Activated CD4-positive, CD25-positive, alpha-beta regulatory T cell treated with anti-CD3 and anti-CD28 coated beads, Interleukin-2, amount 50 U/mL, for 24 hours (primary cell): ENCODE data around the gene HNRNPM.
"Not testable (repeated sequence)": the region's sequence is repeated elsewhere in the genome, so short reads cannot be mapped to it uniquely, and the experiment has no call there.

Experiments used
- ATAC-seq, 2 donors: fragments of 150-1000 bp; cut with Tn5 transposase; one replicate each; pipeline ENCODE4 v1.10.0; 2021; ENCODE audit warnings: mild to moderate bottlenecking in 1 of 2, moderate library complexity in 1 of 2

The HNRNPM gene

DNA sequence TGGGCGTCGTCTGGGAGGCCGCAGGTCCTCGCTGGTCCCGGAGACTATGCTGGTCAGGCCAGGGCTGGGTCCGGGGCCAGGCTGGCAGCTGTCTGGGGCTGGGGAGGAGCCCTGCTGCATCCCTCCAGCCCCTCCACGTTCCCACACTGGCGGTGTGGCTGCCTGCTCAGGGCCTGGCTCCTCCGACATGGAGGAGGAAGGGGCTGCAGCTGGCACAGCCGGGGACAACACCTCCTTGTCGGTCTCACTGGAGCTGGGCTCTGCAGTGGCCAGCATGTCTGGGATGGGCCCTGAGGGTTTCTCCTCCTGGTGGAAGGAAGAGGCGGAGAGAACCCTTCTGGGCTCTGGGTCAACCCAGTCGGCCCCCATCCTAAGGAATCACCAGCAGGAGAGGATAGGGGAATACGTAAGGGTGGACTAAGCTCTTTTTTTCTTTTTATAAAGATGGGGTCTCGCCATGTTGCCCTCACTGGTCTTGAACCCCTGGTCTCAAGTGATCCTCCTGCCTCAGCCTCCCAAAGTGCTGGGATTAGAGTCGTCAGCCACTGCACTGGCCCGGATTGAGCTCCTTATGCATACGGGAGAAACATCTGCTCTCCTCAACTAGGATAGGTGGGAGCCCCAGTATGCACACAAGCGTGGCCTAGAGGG is 68.4 kb downstream of the HNRNPM start:
- no peak for ATAC-seq

DNA sequence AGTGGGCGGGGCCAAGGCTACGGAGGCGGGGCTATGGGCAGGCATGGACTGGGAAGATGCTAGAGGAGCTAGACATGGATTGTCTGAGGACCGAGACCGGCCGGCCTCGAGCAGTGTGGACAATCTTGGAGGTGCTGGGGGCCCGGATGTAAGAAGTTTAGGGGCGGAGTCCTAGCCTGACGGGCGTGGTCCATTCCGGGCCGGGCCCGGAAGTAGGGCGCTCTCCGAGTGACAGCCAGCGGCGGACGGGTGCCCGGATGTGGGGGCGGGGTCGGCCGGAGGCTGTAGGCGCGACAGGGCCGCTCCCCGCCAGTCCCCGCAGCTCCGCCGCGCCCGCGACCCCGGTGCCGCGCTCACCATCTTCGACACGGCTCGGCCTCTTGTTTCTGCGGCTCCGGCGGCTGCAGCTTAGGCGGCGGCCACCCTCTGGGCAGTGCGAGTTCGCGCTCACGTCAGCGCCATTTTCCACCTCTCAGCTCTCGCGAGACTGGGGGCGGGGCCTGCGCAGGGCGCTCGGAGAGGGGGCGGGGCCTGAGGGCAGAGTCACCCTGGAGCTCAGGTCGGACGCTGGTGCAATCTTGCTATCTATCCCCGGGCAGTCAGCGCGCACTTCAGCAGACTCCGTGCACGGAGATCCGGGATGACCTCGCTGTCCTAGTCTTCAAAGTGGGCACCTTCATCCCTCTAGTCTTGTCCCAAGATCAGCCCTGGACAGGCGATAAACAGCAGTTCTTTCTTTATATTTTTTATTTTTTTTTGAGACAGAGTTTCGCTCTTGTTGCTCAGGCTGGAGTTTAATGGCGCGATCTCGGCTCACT is 69.1 kb downstream of the HNRNPM start, which contains the start of gene ZNF414:
Gene ZNF414 (minus strand): TSS at position 481 of the 818 bp plus-strand sequence. CDS start 121 bp downstream, at position 360.
- ATAC-seq, result peak; percentile 88 to 92

DNA sequence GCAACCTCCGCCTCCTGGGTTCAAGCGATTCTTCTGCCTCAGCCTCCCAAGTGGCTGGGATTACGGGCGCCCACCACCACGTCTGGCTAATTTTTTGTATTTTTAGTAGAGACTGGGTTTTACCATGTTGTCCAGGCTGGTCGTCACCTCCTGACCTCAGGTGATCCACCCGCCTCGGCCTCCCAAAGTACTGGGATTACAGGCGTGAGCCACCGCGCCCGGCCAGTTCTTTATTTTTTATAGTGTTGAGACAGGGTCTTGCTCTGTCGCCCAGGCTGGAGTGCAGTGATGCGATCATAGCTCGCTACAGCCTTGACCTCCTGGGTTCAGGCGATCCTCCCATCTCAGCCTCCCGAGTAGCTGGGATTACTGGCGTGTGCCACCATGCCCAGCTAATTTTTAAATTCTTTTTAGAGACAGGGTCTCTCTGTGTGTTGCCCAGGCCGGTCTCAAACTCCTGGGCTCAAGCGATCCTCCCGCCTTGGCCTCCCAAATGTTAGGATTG is 69.8 kb downstream of the HNRNPM start:
- ATAC-seq, result not testable (repeated sequence)

DNA sequence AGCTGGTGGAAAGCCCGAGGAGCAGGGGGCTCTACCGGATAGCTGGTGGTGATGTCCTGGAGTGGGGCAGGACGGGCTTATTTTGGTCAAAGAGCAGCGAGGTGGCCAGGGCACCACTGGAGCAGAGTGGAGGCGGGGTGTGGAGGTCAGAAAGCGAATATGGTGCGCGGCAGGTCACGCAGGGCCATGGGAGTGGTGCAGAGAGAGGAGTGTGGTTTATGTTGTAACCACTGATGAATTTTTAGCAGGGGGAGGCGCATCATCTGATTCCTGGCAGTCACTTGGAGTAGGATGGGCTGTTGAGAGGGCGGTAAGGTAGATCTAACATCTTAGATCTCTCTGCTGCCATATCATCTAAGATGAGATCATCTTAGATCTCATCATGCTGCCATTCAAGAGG is 70.5 kb downstream of the HNRNPM start:
- peak in 1 of 2 donors; percentile 5 for ATAC-seq

DNA sequence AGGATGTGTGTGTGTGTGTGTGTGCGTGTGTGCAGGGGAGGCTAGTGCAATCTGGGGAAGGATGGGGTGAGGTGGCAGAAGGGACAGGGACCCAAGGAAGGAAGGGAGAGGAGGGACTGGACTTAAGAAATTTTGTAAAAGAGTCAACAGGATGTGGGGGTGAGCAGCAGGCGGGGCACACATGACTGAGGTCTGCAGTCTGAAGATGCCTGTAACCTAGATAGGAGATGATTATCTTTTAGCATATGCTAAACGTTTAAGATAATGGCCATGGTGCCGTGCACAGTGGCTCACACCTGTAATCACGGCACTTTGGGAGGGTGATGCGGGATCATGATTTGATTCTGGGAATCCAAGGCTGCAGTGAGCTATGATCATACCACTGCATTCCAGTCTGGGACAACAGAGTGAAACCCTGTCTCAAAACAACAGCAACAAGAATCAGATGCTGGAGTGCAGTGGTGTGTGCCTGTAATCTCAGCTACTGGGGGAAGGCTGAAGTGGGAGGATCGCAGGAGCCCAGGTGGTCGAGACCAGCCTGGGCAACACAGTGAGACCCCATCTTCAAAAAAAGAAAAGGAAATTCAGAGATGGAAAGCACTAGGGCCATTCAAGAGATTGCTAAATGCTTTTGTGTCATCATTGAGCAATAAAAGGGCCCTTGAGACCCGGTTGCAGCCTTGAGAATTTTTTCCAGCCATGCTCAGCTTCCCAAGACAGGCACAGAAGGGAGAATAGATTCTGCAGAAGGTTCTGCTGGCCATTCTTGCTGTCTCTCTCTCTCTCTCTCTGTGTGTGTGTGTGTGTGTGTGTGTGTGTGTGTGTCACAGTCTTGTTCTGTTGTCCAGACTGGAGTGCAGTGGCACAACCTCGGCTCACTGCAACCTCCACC is 73.0 kb downstream of the HNRNPM start:
- peak in 1 of 2 donors; percentile 4 for ATAC-seq

DNA sequence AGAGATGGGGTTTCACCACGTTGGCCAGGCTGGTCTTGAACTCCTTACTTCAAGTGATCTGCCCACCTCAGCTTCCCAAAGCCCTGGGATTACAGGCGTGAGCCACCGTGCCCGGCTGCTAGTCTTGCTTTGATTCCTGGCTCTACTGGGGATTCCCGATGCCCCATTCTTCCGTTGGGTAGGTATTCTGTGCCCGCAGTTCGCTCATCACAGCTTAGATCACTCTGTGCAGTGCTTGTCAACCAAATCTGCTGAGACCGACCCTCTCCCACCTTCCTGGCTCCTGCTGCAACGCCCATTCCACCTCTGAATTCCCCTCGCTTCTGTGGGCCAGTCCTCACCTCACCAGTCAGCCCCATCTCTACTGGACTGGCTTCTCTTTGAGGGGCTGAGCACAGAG is 73.8 kb downstream of the HNRNPM start:
- no peak for ATAC-seq

DNA sequence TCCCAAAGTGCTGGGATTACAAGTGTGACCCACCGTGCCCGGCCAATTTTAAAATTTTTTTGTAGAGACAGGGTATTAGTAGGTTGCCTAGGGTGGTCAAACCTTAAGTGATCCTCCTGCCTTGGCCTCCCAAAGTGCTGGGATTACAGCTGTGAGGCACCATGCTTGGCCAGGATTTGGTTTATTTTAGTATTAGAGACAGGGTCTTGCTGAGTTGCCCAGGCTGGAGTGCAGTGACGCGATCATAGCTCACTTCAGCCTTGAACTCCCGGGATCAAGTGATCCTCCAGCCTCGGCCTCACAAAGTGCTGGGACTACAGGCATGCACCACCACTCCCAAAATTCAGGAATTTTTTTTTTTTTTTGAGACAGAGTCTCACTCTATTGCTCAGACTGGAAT is 74.6 kb downstream of the HNRNPM start:
- no peak for ATAC-seq

DNA sequence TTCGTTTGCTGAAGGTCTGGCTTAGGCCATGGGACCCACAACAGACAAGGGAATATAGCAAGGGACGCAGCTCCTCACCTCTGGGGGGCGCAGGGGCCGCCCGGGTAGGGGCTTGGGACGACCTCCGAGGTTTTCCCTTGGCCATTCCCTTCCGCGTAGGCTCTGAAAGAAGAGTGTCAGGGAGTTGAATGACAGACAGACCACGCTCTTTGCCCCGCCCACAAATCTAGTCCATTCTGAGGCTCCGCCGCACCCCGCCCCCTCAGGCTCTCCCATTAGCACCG is 80.6 kb downstream of the HNRNPM start:
- ATAC-seq, result no peak

DNA sequence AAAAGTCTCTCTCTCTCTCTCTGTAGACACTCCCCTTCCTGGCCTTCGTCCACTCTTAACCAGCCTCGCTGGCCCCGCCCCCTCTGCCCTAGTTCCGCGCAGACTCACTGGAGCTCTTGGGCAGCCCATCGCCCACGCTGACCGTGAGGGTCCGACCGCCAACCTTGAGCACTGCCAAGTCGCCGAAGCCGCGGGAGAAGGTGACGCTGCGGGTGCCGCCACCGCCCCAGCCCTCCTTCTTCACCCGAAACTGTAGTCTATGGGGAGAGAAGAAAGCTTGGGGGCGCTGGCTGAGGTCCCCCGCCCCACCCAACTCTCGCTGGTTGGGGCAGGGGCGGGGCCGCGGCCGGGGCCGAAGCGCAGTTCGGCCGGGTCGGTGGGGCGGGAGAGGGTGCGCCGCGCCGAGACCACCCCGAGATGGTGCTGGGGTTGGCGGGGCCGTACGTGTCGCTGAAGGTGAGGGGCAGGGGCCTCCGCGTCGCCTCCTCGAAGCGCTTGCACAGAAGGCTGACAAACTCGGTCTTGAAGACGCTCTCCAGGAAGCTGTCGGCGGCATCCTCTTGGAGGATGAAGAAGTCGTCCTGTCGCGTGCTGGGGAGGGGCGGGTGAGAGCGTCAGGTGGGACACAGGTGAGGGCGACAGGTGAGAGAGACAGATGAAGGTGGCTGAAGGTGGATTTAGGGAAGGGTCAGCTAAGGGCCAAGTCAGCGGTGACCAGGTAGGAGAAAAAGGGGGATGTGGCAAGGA is 81.7 kb downstream of the HNRNPM start:
- peak in 1 of 2 donors; percentile 13 for ATAC-seq

DNA sequence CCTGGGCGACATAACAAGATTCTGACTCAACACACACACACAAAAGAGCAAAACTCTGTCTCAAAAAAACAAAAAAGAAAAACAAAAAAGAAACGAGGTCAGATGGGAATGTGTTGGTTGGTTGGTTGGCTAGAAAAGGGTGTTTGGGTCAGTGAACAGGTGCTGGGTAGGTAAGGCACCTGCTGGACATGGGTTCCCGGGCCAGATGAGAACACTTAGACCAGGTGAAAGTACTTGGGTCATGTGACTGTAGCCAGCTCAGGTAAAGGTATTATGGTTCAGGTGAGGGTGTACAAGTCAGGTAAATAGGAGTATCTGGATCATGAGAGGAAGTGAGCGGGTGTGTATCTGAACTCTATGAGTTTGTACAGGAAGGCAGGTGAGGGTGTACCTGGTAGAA is 83.7 kb downstream of the HNRNPM start:
- ATAC-seq, result no peak

DNA sequence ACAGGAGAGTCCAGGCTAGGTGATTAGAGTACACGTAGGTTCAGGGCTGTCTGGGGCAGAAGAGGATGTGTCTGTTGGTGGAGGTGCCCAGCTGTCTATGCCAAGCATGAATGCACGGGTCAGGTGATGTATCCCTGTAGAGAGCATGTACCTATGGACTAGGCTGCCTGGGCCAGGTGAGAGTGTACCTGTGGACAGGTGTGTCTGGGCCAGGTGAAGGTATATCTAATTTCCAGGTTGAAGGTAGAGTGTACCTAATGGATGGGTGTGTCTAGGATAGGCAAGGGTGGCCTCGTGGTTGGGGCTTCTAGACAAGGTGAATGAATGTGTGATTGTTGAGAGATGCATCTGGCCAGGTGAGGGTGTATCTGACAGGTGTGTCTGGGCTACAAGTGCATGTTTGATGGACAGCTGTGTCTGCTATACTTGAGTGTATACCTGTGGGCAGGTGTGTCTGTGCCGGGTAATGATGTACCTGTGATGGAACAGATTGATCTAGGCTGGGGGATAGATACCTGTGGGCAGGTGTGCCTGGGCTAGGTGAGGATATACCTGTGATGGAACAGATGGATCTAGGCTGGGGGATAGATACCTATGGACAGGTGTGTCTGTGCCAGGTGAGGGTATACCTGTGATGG is 84.7 kb downstream of the HNRNPM start:
- ATAC-seq, result no peak

DNA sequence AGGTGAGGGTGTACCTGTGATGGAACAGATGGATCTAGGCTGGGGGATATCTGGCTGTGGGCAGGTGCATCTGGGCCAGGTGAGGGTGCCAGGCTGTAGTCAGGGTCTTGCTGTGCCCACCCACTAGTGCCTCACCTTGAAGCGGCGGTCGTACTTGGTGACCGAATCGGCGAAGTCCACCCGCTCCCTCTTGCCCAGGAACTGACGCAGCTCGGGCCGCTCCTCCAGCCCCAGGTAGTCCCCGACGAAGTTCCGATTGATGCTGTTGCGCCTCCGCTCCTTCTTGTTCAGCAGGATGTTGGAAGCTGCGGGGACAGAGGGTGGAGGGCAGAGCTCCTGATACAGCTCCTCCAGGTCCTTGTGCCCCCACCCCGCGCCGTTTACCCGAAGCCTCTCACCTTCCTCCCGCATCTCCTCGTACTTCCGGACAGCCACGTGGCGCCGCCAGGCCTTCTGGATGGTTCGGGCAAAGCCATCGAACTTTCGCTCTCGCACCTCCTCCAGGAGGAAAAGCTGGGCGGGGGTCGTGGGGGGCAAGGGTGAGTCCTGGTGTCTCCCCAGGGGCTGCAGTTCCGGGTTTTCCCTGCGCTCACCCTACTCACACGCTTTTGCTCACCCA is 85.4 kb downstream of the HNRNPM start:
- no peak for ATAC-seq

DNA sequence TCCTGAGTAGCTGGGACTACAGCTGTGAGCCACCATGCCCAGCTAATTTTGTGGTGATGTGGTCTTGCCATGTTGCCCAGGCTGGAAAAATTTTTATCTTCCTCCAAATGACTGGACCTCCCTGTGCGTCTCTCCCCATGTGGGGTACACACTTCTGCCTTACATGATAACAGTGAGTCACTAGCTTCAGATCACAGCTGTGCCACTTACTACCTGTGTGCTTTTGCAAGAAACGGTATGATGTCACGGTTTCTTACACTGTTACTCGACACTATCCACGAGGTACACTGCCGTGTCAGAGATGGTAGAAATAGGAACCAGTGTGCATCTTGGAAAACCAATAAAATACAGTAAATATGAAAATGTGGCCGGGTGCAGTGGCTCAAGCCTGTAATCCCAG is 86.7 kb downstream of the HNRNPM start:
- no peak for ATAC-seq

DNA sequence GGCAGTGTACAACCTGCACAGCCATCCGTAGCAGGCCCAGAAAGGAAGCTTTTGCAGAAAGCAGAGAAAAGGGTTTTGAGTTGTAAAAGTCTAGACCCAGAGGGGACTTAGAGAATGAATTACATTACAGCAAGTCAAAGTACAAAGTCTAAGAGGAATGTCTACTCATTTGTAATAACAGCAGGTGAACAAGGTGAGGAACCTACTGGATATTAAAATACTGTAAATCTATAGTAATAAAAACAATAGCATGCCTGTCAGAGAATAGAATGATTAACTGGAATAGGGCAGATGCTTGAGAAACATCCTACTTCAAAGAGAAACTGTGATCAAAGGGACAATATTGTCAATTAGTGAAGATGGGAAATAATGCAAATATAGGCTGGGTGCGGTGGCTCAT is 87.5 kb downstream of the HNRNPM start:
- ATAC-seq, result no peak

DNA sequence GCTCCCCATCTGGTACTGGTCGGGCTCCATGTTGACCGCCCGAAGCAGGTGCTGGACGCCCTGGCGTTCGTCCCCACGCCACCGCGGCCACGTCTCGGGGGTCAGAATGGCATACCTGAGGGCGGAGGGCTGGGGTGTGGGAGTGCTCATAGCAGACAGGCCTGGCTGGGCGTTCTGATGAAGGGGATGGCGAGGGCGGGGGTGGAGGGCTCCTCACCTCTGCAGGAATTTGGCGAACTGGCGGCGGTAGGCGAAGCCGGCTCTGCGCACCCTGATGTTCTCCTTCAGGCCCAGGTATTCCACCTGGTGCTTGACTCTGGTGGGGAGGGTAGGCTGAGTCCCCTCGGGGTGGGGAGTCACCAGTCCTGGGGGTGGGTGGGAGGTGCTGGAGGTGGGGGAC is 91.5 kb downstream of the HNRNPM start:
- ATAC-seq, result no peak

DNA sequence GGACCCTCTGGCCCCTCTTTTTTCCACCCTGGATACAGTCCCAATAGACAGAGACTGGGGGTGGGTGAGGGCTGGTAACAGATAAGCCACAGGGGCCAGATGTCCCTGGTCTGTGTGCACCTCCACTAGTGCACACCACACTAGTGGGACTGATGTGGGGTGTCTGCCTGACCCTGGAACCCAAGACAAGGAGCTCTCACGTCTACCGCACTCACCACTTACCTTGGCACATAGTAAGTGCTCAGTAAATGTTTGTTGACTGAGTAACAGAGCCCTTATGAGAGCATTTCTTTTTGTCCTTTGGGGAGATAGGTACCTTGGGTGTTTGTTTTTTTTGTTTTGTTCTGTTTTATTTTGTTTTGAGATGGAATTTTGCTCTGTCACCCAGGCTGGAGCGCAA is 92.3 kb downstream of the HNRNPM start:
- no peak for ATAC-seq
